M059J (cell line): ENCODE measurements around the gene RAMP2. TPM values are rescaled to one million over a fixed set of nuclear protein-coding genes. Genes with fewer than 3 reads are reported as not detected.

Experiments used
- DNase-seq: peaks from one replicate; pipeline ENCODE4 v3.0.0-alpha.2; 2012; ENCODE audit warnings: low read depth
- total RNA-seq: library from RNA; depleted of rRNA; stranded (reverse); fragments of >200 nt; shearing (Covaris generic); gene quantifications from 2 replicates; pipeline ENCODE4 v1.2.3, GENCODE V29; 2014; rRNA removed

The RAMP2 gene
- total RNA-seq, 1 experiment from 2014 or later, result 1.0 TPM

- no peak for DNase-seq
Observed at GRCh38 chr17:42792545-42792944, 31.5 kb downstream of the RAMP2 start.

GRCh38 chr17:42795061-42795460 lies 34.0 kb downstream of the RAMP2 start:
- DNase-seq, result no peak

- no peak for DNase-seq
Observed at GRCh38 chr17:42795465-42795864, 34.4 kb downstream of the RAMP2 start.

- DNase-seq, result no peak
Observed at GRCh38 chr17:42796066-42796758, 35.2 kb downstream of the RAMP2 start.

GRCh38 chr17:42797067-42798007 lies 36.3 kb downstream of the RAMP2 start:
- DNase-seq, result no peak

- DNase-seq, result no peak
Observed at GRCh38 chr17:42798011-42798382, 37.0 kb downstream of the RAMP2 start.

- DNase-seq, result peak; percentile 85
Observed at GRCh38 chr17:42798383-42799380, 37.7 kb downstream of the RAMP2 start, which contains the start of the genes CNTD1 and COA3. CNTD1 (plus strand) TSS chr17:42798861; CDS start chr17:42799068, 207 bp downstream. COA3 (minus strand) TSS chr17:42798704; CDS start chr17:42798681, 23 bp downstream.

- DNase-seq, result no peak
Observed at GRCh38 chr17:42803074-42803883, 42.3 kb downstream of the RAMP2 start.

- DNase-seq, result no peak
Observed at GRCh38 chr17:42804918-42805367, 43.9 kb downstream of the RAMP2 start.

- no peak for DNase-seq
Observed at GRCh38 chr17:42806249-42806648, 45.2 kb downstream of the RAMP2 start.

- DNase-seq, result peak; percentile 64
Observed at GRCh38 chr17:42809250-42809649, 48.2 kb downstream of the RAMP2 start.

Other genes starting within 250 kb of the RAMP2 start
- 19.3 and 27.8 TPM in 2 replicates for gene NAGLU, start 225.0 kb upstream of the RAMP2 start, total RNA-seq
- 0.54 TPM in 1 of 2 replicates, not detected in the other for gene HSD17B1, start 208.3 kb upstream of the RAMP2 start, total RNA-seq
- 31.3 and 33.0 TPM in 2 replicates for gene COASY, start 199.1 kb upstream of the RAMP2 start, total RNA-seq
- gene MLX, start 194.1 kb upstream of the RAMP2 start, total RNA-seq, result 39.1 and 42.6 TPM in 2 replicates
- gene PSMC3IP, start 183.5 kb upstream of the RAMP2 start, total RNA-seq, result 16.0 and 23.2 TPM in 2 replicates
- gene RETREG3, start 151.9 kb upstream of the RAMP2 start, total RNA-seq, result 38.7 and 41.9 TPM in 2 replicates
- gene TUBG1, start 151.5 kb upstream of the RAMP2 start, total RNA-seq, result 148 and 168 TPM in 2 replicates
- 15.9 and 21.0 TPM in 2 replicates for gene TUBG2, start 101.9 kb upstream of the RAMP2 start, total RNA-seq
- 14.9 and 17.8 TPM in 2 replicates for gene PLEKHH3, start 84.2 kb upstream of the RAMP2 start, total RNA-seq
- gene CCR10, start 79.4 kb upstream of the RAMP2 start, total RNA-seq, result 0.32 TPM in 1 of 2 replicates, not detected in the other
- 5.4 and 11.8 TPM in 2 replicates for gene CNTNAP1, start 78.7 kb upstream of the RAMP2 start, total RNA-seq
- gene EZH1, start 16.2 kb upstream of the RAMP2 start, total RNA-seq, result 4.5 and 7.8 TPM in 2 replicates
- 88.5 and 97.4 TPM in 2 replicates for gene VPS25, start 12.2 kb downstream of the RAMP2 start, total RNA-seq
- gene WNK4, start 19.4 kb downstream of the RAMP2 start, total RNA-seq, result 0.52 and 1.2 TPM in 2 replicates
- gene COA3, start 37.5 kb downstream of the RAMP2 start, total RNA-seq, result 95.0 and 99.0 TPM in 2 replicates
- 0.20 TPM in 1 of 2 replicates, not detected in the other for gene CNTD1, start 37.6 kb downstream of the RAMP2 start, total RNA-seq
- 36.9 and 83.7 TPM in 2 replicates for gene BECN1, start 63.1 kb downstream of the RAMP2 start, total RNA-seq
- gene PSME3, start 72.2 kb downstream of the RAMP2 start, total RNA-seq, result 79.3 and 139 TPM in 2 replicates
- gene AOC2, start 83.4 kb downstream of the RAMP2 start, total RNA-seq, result not detected in 2 replicates
- 0.02 TPM in 1 of 2 replicates, not detected in the other for gene AOC3, start 90.0 kb downstream of the RAMP2 start, total RNA-seq
- not detected in 2 replicates for gene G6PC1, start 139.6 kb downstream of the RAMP2 start, total RNA-seq
- 13.6 and 17.1 TPM in 2 replicates for gene AARSD1, start 203.2 kb downstream of the RAMP2 start, total RNA-seq
- 0.67 and 0.71 TPM in 2 replicates for gene PTGES3L, start 218.9 kb downstream of the RAMP2 start, total RNA-seq
- gene RUNDC1, start 219.3 kb downstream of the RAMP2 start, total RNA-seq, result 5.7 and 11.4 TPM in 2 replicates
- gene RPL27, start 237.2 kb downstream of the RAMP2 start, total RNA-seq, result 982 and 1,027 TPM in 2 replicates
- 206 and 256 TPM in 2 replicates for gene IFI35, start 245.6 kb downstream of the RAMP2 start, total RNA-seq